Measurements from ENCODE around the gene TBC1D9. TPM values are rescaled to one million over a fixed set of nuclear protein-coding genes. Genes with fewer than 3 reads are reported as not detected.

Gene TBC1D9
- total RNA-seq, 2 donors from 2014 or later: 10.7 to 20.5 TPM

GRCh38 chr4:140604544-140604943, 151.6 kb downstream of the TBC1D9 start:
- DNase-seq (no peak), ATAC-seq (no peak)
- intact Hi-C loops (cut with DNase I, micrococcal nuclease): no loop called here

DNA sequence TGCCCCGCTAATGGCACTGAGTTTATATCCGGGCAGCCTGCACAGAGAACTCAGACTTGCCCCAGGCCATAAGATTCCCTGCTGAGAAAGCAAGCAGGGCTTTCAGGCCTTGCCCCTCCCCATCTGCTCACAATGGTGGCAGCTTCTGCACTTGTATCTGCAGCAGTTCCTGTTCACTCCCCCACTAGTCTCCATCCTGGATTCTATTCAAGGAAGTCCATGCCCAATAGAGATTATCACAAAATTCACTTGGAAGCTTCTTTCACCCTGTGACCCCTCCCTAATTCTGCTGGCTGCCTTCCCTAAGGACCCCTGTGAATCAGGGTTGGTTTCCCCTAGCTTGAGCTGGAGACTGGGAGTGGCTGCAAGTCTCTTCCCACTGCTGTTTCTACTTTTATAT, 152.9 kb downstream of the TBC1D9 start:
- intact Hi-C loops (cut with DNase I, micrococcal nuclease): no loop called here
- DNase-seq: no peak
- no peak for ATAC-seq

DNA sequence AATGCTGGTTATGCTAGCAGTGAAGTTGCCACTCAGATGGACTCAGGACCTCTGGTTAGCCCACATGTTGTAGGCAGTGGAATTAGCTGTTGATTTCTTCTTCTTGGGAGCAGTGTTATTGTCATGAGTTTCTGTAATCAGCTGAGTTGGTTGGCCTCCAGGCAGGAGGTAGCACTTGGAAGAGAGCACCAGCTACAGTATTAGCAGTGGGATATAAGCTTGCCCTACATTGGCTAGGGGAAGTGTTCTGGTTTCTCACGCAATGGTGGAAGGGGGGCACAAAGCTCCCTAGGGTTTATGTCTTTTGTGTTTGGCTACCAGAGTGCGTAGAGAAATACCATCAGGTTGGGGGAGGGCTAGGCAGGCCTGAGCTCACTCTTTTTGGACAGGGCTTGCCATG, 153.5 kb downstream of the TBC1D9 start:
- no peak for DNase-seq
- no peak for ATAC-seq
- intact Hi-C loops (cut with DNase I, micrococcal nuclease): no loop called here

- intact Hi-C loops (cut with DNase I, micrococcal nuclease): no loop called here
- DNase-seq: no peak
- ATAC-seq: no peak
These were observed 155.8 kb downstream of the TBC1D9 start for GRCh38 chr4:140600408-140600807.

DNA sequence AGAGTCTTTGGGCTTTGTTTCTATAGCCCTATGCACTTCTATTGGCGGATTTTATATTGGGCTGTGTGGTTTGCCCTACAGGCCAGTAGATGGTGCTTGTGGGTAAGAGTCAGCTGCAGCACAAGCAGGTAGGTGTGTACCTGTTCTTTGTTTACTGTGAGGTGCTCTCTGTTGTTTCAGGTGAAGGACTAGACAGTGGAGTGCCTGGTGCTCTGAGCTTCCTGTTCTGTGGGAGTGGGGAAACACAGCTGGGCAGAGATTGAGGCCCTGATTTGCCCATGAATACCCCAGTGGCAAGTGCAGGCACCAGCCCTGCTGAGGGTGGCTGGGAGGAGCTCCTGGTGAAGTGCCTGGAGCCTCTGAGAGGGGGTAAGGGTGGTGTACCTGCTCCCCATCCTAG, 161.1 kb downstream of the TBC1D9 start:
- ATAC-seq: peak; percentile 100
- intact Hi-C loops (cut with DNase I, micrococcal nuclease): no loop called here
- peak in 1 of 2 donors; percentile 16 for DNase-seq

DNA sequence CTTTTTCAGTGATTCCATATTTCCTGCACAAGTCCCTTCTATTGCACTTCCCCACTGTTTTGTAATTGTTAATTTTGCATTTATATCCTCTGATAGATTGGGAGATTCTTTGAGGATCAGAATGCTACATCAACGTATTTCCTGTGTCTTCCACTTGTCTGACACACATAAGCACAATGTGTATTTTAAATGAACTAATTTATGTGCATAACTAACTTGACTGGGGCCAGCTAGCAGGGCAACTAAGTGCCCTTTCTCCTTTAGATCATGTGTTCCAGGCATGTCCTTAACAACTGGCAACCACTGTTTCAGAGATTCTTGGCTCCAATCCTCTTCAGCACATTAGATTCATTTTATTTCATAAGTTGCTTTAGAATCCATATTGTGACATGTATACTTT, 171.7 kb downstream of the TBC1D9 start:
- no peak for DNase-seq
- ATAC-seq: no peak
- intact Hi-C loops (cut with DNase I, micrococcal nuclease): no loop called here

GRCh38 chr4:140581078-140581477, 175.1 kb downstream of the TBC1D9 start:
- intact Hi-C loops (cut with DNase I, micrococcal nuclease): no loop called here
- ATAC-seq (no peak), DNase-seq (no peak)

DNA sequence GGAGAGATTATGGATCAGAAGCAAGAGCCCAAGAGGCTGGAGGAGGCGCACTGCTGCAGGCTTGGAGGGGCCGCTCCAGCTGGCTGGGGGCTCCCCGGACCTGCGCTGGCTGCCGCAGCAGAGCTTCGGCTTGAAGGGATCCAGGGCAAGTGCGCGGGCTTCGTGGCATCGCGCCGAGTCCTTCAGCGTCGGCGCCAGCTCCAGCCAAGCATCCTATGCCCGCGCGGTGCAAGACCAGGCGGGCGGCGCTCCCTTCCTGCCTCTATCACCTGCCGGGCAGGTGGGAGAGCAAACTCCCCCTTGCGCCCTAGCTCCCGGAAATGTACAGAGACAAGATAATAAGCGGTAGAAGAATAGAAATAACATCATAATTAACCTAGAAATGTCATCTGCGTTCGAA, 176.9 kb downstream of the TBC1D9 start:
- ATAC-seq: no peak
- DNase-seq: no peak
- intact Hi-C loops (cut with DNase I, micrococcal nuclease): no loop called here

DNA sequence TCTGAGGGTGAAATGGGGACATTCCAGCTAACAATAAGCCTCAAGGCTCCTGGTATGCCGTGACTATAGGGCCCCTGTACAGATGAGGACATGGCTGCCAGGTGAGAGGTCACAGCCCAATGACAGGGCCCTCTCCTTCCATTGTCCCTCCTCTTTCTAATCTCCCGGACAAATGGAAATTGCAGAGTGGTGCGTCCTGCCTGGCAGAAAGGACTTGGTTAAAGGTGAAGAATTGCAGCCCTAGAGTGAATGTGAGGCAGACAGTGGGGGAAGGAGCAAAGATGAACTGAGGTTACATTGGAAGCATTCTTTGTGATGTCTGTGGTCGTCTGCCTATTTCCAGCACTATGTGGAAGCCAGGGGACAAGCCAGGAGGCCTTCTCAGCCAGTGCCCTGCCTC, 180.7 kb downstream of the TBC1D9 start:
- ATAC-seq (no peak), DNase-seq (no peak)
- intact Hi-C loops (cut with DNase I, micrococcal nuclease): no loop called here

DNA sequence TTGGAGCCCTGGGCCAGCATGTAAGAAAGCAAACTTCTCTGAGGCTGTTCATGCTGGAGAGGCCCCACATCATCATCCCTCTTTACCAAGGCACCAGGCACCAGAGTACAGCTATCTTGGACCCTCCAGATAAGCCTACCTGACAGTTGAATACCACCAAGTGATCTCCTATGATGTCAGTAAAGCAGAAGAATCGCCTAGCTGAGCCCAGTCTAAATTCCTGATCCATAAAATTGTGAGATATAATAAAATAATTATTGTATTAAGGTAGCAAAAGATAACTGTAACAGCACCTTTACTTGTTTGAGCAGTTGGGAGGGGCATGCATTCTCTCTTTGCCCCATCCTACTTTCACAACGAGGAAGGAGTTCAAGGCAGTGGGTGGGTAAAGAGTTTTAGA, 184.6 kb downstream of the TBC1D9 start:
- intact Hi-C loops (cut with DNase I, micrococcal nuclease): no loop called here
- no peak for DNase-seq
- no peak for ATAC-seq

Other genes starting within 250 kb of the TBC1D9 start
- 10 to 100 TPM; 26.1 to 30.9 TPM for gene ELMOD2, start 232.2 kb downstream of the TBC1D9 start, total RNA-seq
- gene UCP1, start 187.4 kb downstream of the TBC1D9 start, total RNA-seq: not detected